NCI-H2029 (cell line): Measurements from ENCODE around the gene RNF220.
A peak's percentile ranks its signal among the peaks of the same experiment; 100 is the strongest.
"Not testable (repeated sequence)": the region's sequence is repeated elsewhere in the genome, so short reads cannot be mapped to it uniquely, and the experiment has no call there.

ENCODE experiments used
- DNase-seq: peaks from one replicate; lab custom pipeline; 2025; lab: John Stamatoyannopoulos, UW

Gene RNF220

DNA sequence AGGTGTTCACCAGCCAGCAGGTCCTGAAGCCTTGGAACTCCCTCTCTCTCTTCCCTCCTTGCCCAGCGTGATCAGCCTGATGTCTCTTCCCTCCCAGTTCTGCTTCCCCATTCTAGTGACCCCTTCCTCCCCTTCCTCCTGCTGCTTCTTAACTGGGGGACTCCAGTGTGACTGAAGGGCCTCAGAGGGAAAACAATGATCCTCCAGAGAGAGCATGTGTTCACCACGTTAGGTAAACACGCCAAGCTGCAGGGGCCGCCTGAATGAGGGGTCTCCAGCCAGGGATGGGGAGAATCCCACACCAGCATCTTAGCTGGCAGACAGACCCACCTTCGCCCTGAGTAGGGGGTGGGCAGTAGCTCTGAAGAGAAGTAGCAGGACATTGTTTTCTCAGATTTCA, 144.5 kb downstream of the RNF220 start:
- no peak for DNase-seq

DNA sequence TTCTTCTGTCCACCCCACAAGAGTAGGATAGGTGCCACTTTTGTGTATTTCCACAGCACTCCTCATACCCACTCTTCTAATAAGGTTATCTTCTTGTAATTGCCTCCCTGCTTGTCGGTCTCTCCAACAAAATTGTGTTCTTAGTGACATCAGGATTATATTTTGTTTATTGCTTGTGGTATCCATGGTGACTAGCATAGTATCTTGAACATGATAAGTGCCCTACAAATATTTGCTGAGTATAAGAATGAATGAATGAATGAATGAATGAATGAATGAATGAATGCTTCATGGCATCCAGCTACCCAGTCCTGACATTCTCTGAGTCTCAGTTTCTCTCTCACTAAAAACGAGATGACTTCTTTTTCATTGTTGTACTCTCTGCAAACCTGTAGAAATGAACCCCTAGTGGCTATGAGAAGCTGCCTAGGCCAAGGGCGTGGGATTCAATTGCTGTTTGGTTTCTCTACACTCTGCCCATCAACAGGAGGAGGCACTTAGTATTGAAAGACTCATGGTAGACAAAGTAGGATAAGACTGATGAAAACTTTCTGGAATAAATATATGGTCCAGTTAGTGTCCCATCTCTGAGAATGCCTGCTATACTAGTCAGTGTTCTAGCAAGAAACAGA, 148.2 kb downstream of the RNF220 start:
- peak; percentile 72 for DNase-seq

DNA sequence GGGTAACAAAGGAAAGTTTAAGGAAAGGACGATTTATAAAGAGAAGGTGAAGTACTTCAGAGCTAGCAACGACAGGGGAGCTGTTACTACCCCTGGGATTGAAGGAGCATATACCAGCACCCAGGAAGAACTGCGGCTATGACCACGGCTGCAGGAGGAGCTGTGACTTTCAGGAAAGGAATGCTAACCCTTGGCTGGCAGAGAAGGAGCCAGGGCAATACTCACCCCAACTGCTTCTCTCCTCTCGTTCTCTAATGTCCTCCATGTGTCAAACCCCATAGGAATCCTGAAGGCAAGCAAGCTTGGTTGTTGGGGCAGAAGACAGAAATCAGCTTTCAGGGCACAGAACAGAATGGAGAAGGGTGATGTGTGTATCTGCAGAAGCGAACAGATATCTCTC, 148.7 kb downstream of the RNF220 start:
- DNase-seq = no peak

DNA sequence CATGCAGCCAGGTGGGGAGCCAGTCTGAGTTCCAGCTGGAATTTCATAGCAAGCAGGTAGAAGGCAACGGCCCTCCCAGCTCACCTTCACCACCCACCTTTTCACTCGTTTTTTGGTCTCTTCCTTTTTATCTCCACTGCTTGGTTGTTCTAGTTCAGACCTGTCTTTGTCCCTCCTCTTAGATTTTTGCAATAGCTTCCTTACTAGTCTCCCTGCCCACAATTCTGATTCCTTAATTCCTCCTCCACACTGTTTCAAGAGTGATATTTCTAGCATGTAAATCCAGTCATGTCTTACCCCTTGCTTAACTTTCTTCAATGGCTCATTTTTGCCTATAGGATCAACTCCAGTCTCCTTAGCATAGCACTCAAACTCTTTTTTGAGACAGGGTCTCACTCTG, 149.7 kb downstream of the RNF220 start:
- no peak for DNase-seq

DNA sequence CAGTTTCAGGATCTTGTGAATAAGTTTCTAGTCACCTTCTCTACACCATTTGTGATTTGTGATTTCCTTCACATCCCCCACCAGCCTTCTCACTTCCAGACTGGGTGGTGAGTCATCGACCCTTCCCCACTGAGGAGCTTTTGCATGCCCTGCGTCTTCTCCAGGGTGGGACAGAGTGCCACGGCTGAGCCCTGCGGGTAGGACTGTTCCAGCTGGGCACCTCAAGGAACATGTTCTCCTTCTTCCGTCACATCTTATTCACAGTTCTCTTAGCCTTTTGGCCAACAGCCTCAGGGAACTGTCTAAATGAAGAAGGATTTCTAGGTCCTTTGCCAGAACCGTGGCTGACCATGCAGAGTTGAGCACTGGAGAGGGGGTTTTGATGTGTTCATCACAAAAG, 152.7 kb downstream of the RNF220 start:
- no peak for DNase-seq

DNA sequence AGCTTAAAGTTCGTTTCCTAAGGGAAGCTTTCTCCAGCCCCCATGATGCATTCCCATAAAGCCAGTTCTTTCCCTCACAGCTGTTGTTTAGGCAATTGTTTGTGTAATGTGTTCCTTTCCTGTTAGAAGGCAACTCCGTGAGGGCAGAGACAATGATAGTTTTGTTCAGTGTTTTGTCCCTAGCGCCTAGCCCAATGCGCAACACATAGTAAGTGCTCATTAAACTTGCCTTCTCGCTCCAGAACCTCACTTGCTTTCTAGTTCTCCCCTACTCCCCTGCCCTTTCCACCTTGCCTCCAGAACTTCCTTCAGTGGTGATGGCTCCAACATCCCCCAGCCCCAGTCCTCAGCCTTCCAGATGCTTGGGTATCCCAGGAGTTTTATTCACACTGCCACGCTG, 153.8 kb downstream of the RNF220 start:
- DNase-seq = no peak

DNA sequence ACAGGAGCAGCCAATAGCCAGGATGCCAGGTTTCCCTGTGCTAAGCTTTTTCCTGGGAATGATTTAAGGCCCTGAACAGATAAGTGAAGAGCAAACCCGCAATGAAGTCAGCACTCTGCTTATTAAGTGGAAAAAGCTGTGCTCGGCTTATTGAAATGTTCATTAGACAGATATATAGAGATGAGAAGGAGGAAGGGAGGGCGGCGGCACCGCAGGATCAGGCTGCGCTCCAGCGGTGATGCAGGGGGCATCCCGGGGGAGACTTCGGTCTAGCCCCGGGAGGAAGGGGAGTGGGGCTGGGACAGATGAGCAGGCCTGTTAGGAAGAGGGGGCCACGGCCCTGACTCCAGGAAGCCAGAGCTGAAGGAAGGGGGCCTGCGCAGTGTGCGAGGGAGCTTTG, 154.3 kb downstream of the RNF220 start:
- DNase-seq = no peak

DNA sequence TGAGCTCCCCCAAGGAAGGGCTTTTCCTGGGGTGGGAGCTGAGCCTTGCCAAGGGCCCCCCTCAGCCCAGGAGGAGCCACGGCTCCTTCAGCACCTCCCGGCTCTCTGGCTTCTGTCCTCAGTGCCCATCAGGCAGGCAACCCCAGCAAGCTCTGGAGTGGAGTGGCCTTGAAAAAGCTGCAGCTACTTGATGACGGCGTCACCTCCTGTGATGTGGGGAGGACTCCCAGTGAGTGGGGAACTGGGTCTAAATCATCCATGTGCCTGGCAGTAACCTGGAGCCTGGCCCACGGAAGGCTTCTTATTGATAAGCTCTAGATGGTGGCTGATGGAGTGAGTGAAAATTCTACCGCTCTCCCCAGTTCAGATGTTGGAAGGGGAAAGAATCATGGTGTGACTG, 154.9 kb downstream of the RNF220 start:
- no peak for DNase-seq

DNA sequence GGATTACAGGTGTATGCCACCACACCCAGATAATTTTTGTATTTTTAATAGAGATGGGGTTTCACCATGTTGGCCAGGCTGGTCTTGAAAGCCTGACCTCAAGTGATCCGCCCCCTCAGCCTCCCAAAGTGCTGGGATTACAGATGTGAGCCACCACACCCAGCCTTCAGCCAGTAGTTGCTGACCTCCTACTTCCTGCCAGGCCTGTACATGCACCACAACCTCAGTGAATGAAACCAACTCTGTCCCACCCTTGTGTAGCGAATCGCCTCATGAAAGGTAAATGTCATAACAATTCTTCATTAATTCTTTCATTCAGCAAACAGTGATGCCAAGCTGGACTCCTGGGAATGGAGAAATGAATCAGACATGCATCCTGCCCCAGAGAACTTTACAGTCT, 155.6 kb downstream of the RNF220 start:
- not testable (repeated sequence) for DNase-seq

DNA sequence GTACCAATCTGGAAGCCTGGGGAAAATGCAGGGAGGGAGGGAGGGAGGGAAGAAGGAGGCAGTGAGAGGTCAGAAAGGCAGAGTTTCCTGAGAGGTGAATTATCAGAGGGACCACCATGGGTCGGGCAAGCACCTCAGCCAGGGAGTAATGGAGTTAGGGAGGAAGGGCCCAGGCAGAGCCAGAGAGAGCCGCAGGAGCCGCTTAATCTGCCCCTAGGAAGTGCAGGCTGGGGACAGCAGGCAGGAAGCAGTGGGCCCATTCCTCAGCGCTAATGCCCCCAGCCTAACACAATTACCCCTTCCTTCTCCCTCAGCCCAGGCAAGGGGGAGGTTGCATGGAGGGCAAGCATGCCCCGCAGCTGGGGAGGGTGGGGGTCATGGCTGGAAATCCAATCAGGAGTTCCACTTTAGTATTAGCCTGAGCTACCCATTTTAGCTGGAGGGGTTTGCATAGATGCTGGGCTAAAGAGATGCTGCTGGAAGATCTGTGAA, 160.2 kb downstream of the RNF220 start:
- DNase-seq = no peak

DNA sequence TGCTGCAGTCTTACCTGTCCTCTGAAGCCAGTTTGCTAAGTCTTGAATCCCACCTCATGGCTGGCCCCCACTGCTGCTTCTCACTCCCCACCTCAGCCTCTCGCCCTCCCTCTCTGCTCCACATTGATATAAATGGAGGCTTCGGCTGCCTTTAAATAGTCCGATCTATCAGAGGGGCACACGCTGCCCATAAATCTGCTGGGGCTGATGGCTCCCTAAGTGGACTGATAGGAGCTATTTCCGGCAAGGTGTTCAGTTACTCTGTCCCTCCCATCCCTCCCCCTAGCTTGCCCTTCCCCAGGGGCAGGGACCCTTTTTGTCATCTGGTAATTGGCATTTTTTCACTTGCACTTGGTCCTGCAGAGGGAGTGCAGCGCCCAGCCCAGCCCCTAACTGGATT, 160.8 kb downstream of the RNF220 start:
- no peak for DNase-seq

DNA sequence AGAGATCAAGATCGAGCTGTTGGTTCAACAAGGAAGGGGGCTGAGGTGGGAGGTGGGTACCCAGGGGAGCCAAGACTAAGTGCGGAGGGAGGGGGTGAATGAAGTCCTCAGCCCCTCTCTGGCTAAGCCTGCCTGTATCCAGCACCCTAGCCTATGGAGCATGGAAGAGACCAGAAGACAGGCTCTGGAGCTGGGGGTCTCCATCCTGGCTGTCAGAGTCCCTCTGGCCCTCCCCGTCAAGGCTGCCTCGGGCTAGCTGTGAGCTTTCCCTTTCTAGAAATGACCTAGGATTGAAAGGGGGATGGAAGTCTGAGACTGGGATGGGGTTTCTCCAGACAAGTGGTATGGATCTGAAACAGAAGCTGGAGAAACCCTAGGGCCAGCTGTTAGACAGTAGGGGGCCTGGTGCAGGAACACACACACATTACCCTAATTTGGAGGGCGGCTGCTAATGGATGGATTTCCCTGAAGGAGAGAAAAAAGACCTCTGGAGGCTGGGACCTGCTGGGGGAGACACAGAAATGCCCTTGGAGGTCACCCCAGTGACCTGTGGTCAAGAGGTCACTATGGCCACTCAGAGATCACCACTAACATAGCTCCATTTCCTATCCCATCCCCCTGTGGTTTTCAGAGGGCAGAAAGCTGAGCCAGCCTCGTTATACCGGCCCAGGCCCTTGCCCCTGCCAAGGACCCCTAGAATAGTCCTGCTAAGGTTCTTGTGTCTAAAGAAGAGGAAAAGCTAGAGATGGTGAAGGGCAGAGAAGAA, 161.4 kb downstream of the RNF220 start:
- no peak for DNase-seq

DNA sequence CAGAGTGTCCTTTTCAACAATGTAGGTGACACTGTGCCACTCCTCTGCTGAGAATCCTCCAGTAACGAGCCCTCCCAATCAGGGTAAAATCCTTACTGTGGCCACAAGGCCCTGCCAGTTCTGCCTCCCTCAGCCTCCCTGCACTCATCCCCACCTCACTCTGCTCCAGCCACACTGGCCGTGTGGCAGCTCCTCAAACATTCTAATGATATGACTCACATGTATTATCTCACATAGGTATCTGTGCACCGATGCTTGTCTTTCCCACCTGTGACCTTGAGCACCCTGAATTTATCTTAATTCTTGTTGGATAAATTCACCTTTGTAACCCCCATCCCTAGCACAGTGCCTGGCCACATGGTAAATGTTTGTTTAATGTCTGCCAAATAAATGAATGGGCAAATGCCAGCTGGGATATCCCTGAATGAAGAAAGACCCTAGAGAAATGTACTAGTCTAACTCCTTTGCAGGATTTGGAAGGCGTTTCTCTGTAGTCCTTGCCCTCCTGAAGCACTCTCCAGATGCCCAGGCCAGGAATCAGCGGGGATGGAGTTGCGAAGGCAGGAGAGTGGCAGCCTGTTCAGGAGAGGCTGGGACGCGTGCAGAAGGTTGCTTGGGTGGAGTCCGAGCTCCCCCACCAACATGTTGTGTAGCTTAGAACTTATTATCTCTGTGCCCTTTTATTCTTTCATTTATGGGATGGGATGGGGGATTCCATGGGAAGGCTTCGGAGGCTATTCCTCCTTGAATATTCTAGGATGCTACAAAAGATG, 163.3 kb downstream of the RNF220 start:
- DNase-seq = peak; percentile 26

DNA sequence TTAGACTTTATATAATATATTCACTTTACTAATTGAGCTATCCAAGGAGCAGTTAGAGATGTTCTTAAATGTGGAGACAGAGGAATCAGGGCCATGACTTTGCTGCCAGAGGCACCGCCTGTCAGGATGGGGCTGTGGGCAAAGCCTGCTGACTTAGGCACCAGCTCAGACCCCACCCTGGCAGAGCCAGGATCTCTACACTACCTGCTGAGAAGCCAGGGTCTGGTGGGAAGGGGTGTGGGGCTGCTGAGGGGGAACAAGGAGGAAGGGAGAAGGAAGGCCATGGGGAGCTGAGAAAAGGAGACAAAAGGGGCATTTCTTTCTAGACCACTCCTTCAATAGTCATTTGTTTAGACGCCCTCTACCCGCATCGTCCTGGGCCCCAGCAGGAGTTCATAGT, 164.4 kb downstream of the RNF220 start:
- DNase-seq = no peak

DNA sequence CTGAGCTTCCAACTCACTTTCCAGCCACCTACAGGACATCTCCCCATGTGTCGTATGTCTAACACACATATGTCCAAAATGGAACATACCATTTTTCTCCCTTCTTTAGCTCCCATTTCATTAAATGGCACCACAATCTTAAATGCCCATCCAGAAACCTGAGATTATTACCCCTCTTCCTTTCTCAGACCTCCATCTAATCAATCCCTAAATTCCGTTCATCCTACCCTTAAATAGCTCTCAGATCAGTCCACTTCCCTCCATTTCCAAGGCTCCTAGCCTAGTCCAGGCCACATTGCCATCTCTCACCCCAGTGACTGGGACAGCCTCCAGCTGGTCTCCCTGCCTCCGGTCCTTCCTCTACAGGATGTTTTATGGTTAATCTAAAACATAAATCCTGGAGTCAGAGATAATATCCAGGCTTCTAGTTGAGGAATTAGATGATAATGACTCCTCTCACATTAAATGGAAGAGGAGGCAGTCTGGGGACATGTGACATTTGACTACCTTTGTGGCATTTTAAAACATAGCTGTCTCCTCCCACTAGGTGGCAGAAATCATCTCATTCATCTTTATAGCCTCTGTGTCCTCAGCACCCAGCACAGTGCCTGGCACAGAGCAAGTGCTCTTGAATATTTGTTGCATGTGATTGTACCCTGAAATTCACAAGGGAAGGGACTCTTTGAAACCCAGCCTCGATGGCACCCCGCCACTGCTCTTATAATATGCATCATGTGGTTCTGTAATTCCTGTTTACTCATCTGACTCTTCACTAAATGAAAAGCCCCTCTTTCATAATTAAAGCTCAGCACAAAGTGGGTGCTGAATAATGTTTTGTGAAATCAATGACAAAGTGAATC, 166.9 kb downstream of the RNF220 start:
- peak; percentile 22 for DNase-seq

DNA sequence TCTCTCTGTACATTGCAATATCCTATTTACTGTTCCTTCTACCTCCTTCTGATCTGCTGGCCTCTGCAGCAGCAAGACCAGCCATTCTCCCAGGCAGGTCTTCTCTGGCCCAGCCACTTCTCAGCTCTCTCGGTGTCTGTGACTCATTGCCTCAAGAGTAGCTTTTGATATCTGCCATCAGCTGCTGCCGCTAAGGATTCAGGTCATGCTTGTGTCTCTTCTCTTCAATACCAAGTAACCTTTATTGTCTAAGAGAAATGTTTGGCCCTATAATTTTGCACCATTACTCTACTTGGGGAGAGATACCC, 167.5 kb downstream of the RNF220 start:
- DNase-seq = no peak

DNA sequence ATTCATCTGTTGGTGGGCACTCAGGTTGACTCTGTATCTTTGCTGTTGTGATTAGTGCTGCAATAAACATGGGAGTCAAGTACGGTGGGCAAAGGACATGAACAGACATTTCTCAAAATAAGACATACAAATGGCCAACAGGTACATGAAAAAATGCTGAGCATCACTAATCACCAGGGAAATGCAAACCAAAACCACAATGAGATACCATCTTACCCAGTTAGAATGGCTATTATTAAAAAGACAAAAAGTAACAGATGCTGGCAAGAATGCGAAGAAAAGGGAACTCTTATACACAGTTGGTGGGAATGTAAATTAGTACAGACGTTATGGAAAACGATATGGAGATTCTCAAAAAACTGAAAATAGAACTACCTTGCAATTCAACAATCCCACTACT, 170.3 kb downstream of the RNF220 start:
- DNase-seq = no peak

DNA sequence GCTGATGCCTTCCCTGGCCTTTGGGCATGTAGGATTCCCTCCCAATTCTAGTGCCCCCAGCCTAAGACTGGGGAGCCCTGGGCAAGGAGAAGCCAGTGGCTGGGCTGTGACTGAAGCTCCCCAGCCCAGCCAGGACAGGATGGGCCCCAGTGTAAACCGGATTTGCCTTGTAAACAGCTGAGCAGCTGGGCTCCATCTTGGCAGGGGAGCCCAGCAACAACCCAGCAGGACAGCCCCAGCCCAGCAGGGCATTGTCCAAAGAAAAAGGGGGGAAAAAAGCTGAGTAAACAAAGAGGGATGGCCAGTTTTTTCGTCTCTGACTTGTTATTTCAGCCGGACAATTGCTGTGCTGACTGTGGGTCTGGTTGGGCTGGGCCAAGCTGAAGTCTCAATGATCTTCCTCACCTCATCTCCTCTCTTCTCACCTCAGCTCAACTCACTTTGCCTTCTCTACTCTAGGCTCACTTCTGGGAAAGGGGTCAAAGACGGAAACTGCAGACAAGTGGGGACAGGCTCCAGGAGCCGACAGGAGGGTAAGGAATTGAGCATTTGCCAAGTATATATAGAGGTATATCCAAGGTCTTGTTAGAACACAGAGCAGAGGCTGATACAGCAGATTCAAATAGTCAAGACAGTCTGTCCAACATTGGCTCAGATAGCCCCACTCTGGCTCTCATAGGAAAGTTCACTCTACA, 171.5 kb downstream of the RNF220 start:
- DNase-seq = peak; percentile 34

DNA sequence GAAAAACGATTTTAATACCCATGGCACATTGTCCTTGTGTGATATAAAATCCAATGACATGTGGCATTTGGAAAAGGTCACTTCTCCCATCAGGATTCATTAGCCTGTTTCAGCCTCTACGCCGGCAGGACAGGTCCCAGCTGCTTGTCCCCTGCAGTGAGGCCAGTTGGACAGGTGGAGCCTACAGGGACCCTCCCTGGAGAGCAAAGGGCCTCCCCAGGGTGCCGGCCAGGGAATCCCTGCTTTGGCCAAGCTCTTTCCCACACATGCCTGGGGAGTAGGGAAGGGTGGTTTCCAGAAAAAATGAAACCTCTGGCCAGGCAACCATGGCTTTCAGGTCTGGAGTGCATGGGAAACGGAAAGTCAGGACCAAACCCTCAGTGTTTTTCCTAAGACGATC, 176.2 kb downstream of the RNF220 start:
- DNase-seq = no peak

DNA sequence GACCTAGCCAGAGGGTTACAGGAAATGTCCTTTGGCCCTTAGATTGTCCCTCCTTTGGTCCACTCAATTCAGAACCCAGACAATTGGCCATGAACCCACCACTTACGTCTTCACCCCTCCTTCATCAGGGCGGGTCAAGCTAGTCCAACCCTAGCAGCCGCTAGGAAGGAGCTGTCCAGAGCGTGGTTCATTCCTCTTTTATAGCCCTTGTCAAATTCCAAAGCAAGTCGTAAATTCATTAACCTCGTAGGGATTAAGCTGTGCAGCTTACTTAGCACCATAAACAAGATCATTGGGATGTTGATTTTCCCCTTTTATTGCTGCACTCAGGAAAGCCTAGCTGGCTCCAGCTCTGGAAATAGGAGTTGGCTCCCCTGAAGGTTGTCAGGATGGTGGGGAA, 179.1 kb downstream of the RNF220 start:
- DNase-seq = no peak

DNA sequence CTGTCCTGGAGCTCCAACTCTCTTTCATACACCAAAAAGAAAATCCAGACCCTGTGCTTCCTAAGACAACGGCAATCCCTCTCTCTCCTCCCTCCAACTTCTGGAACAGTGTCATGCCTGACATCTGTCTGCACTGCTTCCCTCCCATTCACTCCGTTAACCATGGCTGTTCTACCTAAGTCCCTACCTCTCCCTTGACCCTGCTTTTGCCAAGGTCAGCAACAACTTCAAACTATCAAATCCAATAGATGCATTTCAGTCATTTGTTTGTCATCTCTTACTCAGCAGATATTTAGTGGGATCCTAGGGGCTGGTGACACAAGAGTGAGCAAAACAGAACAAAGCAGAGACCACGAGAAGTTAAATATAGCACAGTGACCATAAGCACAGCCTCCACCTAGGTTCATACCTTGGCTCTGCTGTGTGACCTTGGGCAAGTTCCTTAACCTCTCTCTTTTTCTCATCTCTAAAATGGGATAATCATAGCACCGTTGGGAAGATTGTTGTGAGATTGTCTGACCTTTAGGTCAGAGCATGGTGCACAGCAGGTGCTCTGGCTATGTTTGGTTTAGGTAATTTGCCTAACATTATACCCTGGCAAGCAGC, 180.4 kb downstream of the RNF220 start:
- DNase-seq = no peak
